Stimulated activated CD8-positive, alpha-beta memory T cell treated with anti-CD3 and anti-CD28 coated beads, Interleukin-12 subunit alpha, Interleukin-12 subunit beta, amount 100 ng/mL, for 4 hours (primary cell): ENCODE results near the gene POLL.
A peak's percentile ranks its signal among the peaks of the same experiment; 100 is the strongest.

Experiments used
- DNase-seq: peaks from one replicate; pipeline ENCODE4 v3.0.0-alpha.2; 2020; ENCODE audit warnings: low read depth

The POLL gene

DNA sequence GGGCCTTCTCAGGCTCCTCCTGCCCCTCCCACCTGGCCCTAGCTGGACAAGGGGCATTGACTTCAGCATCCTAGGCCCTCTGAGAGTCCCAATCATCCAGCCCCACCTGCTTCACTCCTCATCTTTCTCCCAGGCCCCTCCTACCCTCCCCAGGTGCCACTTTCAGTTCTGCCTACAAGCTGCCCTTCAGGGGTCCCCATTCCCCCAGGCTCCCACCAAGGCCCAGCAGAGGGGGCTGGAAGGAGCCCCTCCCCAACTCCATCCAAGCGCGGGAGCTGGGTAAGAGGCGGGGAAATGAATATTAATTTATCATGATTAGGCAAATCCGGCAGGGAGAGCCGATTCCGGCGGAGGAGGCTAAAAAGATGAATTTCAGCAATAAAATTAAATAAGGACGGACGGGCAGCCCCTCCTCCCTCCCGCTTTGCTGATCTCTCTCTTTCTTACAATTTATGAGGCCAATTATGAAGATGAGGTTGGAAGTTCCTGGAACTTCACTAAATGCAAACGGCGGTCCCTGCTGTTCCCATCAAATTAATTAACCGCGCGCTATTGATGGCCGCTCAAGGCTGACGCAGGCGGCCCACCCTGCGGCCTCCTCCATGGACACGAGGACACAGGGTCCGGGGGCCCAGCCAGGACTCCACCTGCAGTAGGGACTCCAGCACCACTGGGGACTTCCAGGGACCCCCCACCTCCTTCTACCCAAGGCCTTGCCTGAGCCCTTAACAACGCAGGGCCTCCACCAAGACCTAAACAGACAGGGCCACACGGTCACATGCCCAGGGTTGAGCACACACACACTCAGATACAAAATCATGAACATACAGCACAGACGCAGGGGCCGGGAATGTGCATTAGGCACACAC lies 13.9 kb downstream of the POLL start:
- no peak for DNase-seq

DNA sequence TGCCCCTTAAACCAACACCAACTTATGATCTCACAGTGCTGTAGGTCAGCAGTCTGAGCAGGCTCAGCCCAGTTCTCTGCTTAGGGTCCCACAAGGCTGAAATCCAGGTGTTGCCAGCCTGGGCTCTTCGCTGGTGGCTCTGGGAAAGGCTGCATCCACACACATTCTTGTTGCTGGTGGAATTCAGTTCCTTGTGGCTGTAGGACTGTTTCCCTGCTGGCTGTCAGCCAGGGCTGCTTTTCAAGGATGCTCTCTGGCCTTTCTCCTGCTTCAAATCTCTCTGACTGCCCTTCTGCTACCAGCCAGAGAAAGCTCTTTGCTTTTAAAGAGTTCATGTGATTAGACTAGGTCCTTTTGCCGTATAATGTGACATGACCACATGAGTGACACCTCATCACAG lies 15.3 kb downstream of the POLL start:
- DNase-seq = no peak

DNA sequence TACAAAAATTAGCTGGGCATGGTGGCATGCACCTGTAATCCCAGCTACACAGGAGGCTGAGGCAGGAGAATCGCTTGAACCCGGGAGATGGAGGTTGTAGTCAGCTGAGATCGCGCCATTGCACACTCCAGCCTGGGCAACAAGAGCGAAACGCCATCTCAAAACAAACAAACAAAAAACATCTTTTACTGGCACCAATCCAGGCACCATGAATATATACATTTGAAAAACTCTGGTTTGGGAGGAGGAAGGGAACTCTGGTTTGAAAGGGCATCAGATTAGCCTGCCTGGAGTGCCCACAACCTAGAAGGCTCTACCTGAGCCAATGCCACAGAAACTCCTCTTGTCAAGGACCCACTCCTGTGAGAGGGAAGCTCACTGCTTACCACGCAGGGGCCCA lies 15.9 kb downstream of the POLL start:
- DNase-seq = no peak

DNA sequence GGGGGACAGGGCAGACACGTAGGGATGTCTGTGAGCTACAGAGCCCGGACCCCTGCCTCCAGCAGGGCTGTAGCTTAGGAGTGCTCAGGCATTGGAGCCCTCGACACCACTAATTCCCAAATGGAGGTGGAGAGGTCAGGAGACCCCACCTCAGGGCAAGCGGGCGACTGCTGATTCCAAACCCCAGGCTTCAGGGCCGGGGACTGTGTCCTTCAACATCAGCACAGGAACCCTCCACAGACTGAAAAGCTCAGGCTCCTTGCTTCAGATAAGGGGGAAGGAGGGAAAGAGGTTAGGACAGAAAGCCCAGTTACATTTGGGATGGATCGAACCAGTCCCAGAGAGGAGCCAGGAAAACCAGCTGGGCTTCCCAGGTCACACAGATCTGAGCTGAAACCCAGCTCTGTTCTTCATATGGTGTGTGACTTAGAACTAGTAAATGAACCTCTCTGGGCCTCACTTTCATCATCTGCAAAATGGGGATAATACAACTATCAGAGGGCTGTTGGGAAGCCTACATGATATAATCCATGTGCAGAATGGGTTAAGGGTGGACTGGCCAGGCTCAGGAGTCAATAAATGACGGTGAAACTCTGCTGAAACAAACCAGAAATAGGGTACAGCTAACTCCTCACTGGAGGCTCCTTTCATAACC lies 16.7 kb downstream of the POLL start:
- DNase-seq = no peak

DNA sequence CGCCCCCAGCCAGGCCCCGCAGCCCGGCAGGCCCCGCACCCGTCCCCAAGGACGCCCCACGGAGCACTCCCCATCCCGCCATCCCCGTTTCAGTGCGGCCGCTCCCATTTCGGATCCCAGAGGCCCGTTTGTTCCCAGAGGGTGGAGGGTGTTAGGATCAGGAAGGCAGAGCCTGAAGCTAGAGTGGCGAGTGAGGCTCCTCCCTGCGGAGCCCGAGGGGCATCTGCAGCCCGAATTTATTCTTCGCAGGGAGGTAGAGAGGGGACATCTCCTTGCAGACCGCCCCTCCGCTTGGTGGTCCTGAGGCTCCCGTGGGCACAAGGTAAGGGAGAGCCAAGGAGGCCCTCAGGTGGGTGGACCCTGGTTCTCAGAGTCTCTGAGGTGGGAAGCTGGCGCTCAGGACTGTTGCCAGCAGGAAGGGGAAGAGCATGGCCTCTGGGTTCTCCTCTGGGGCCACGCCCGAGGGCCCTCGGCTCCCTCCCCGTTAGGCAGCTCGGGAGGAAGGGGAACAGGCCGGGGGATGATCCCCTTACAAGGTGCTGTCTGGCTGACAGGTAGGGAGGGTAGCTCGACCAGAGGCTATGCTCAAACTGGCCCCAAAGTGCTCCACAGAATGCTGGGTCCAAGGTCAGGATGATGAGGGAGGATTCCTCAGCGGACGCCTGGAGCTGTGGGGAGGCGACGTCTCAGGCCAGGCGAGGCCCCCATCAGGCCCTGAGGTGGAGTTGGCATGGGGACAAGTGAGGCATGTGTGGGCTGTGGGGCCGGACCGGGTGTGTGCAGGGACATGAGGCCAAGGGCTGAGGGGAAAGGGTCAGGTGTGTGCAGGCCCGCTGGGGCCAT lies 17.4 kb downstream of the POLL start:
- DNase-seq = no peak

DNA sequence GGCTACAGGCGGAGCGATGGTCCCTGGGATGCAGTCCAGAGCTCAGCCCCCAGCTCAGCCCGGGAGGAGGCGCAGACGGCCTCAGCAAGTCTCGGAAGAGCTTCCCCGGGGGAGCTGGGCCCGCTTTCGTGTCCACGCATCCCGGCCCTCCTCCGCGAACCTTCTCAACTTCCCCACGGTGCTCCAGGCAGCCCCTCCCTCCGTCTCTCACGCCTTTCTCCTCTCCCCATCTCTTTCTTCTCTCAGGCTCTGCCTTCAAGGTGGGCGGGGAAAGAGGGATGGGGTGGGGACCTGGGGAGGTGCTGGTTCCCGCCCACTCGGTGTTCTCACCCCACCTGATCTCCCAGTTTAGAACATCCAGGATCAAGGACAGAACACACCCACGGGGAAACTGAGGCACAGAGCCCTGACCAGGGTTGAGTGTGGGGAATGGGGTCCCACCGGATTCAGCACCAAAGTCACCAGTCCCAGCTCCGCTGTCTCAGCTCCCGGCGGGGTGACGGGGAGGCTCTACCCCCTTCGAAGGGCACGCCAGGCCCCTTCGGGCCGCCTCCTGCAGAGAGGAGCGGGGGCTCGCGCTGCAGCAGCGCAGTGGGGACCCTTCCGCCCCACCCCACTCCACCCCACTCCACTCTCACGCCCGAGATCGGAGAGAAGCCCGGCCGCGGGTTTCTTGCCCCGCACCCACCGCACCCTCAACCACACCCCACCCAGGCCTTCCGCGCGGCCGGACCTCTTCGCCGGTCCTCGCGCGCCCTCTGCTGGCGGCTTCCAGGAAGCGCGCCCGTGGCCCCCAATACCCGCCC lies 18.2 kb downstream of the POLL start:
- DNase-seq = peak; percentile 70

DNA sequence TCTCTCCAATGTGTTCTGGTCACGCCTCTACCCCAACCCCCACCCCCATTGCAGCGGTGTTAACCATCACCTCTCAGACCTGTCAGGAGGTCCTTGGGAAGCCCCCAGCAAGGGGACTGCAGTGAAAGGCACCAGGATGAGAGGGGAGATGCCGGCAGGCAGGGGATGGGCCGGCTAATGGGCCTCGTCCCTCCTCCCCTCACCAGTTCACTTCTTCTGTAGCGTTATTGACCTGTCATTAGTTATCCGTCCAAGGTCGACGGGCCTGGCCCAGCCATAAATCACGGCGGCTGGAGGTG lies 18.8 kb downstream of the POLL start:
- no peak for DNase-seq

DNA sequence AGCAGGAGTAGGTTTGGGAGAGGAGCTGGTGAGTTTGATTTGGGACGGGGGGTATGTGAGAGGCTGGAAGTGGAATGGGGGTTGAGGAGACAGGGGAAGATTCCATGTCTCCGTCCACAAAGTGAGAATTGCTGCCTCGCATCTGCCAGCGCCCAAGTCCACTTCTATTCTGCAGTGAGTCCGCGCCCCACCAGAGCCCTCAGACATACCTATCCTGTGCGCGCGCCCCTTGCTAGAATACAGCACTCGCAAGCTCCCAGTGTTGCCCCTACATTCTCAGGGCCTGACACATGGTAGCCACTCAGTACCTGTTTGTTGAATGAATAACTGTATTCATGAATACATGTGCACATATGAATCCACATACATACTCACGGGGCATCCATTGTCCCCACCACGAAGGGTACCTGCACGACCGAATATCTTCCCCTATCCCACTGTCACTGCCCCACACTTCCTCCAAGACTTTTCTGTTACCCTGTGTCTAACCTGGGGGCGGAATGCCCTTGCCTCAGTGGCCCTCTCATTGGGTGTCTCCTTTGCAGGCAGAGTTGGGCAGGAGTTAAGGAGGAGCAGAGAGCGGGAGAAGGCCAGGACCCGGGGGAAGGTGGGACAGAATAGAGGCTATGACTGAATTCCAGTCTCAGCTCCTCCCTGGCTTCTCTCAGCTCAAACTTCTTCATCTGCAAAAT lies 19.9 kb downstream of the POLL start:
- no peak for DNase-seq

DNA sequence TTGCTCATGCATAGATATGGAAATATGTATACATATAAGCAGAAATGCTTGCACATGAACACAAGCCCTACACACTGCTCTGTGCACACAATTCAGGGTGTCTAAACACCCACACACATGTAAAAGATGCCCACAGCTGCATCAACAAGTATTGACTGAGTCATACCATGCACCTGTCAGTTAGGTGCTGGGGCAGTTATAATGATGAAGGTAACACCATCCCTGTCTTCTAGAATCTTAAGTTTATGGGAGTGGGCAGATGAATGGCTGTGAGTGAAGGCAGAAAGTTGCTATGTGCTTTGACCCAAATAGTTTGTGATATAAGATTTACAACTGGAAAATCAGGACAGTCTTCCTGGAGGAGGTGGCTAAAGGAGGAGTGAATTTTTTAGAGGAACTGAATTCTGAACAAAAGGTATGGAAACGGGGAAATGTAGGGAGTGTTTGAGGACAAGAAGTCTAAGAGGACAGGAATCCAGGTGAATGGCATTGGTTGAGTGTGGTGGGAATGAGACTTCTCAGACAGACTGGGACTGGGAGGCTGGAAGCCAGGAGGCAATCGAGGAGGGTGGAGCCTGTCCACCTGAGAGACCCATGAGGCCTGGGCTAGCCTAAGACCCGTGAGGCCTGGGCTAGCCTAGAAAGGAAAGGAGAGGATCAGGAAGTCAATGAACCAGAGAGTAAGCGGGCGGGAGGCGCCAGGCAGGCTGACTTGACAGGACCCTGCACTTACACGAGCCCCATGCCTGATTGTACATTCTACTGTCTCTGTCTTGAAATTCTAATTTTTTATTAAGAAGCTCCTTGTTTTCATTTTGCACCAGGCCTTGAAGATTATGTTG lies 20.7 kb downstream of the POLL start:
- DNase-seq = no peak

DNA sequence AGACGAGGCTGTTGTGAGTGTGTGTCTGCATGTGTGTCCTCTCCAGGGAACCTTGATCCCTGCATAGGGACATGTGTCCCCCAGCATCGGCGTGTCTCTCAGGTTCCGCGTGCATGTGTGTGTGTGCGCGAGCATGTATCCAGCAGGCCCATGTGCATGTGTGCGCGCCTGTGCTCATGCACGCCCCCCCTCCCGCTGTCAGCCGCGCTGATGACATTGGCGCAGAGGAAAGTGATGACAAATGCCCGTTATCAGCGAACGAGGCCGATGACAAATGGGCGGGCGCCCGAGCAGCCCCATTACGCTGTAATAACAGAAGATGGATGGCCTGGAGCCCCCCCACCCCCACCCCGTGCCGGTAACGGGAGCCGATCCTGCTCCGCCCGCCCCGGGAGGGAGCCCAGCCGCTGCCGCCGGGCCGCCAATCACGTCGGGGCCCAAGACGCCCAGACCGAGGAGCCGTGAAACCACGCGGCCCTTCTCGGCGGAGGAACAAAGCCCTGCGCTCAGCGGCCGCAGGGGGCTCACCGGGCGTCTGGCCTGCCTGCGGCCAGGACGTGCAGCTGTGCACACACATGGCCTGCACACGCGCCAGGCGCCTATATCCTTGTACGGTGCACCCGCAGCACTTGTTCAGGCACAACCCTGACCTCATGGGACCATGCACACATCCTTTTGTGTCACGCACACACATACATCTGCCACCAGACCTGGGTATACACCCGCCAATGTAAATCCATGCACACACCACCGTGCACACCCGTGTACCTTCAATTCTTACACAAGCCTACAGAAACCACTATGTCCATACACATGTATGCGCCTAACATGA lies 21.5 kb downstream of the POLL start:
- DNase-seq = no peak

DNA sequence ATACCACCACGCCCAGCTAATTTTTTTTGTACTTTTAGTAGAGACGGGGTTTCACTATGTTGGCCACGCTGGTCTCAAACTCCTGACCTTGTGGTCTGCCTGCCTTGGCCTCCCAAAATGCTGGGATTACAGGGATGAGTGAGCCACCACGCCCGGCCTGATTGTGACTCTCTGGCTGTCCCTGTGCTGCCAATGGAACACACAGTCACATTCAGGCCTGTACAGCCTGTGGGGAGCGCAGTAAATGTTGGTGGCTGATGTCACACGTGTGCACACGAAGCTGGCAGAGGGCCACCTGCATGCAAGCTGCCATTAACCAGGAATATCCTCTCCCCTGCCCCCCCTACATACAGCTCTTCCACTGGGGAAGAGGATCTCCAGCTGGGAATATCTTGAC lies 22.1 kb downstream of the POLL start:
- DNase-seq = no peak

DNA sequence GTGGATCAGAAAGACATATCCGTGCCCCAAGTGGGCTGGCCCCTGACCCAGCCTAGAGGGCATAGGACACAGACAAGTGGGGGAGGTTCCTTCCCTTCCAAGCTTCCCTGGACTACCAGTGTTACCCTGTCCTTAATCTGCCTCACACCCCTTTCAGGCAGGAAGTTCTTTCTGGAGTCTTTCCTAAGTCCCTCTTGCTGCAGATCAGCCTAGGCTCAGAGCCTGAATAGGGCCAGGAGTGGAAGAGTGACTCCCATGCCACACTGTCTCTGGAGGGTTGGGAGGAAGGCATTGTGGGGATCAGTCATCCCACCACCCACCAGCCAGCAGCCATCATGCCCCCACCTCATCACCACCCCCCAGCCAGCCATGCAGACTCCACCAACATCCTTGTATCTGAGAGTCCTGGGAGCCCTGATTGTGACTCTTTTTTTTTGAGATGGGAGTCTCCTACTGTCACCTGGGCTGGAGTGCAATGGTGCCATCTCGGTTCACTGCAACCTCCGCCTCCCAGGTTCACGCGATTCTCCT lies 22.6 kb downstream of the POLL start:
- DNase-seq = no peak

DNA sequence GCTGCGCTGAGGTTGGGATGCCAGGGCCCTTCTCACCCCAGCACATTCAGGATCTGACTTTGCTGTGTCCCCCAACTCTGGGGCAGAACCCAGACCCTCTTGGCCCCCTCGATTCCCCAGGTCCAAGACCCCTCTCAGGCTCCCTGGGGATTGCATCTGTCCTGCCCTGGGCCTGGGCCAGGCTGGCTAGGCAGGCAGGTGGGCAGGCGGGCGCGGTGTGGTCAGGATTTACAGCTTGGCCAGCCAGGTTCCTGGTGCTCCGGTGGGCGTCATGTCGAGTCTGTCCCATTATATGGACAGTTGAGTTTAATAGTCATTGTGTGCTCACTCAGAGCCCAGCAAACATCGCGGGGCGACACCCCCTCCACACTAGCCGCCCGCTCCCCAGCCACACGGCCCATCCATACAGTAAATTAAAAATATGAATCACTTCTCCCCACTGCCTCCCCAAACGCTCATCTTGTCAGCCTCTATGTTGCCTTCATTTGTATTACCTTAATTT lies 23.5 kb downstream of the POLL start:
- no peak for DNase-seq

DNA sequence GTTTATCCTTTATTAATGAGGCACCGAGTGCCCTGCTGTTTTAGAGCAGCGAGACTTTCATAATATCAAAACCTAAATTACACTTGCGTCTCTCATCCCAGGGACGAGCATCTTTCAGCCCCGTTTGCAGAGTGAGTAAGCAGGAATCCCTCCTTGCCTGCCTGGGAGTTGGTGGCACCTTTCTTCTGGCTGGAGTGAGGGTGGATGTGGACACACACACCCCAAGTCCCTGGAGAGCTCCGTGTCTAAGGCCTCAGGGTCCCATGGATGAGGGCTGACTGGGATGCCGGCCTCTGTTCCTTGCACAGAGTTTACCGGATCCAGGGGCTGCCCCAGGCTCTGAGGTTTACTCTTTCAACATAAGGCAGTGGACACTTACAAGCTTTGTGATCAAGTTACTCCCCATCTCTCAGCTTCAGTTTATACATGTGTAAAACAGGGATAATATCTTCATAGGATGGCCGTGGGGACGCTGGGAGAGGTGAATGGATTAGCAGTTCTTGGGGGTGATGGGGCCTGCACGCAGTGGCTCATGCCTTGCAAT lies 24.5 kb downstream of the POLL start:
- no peak for DNase-seq

DNA sequence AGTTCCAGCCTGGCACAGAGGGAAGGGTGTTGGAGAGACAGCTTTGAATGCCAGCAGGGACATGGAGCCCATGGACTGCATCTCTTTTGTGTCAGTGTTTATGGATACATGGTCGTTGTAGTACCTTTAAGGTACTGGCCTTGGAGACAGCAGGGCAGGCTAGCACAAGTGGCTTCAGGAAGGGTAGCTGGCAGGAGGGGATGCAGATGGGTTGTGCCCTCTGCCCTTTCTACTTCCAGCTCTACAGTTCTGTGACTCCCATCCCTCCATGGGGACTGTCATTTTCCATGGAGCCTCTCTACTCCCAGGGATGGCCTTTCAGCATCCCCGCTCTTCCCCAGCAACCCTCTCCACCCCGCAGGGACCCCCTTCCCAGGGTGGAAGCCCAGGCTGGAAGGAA lies 25.1 kb downstream of the POLL start:
- no peak for DNase-seq

DNA sequence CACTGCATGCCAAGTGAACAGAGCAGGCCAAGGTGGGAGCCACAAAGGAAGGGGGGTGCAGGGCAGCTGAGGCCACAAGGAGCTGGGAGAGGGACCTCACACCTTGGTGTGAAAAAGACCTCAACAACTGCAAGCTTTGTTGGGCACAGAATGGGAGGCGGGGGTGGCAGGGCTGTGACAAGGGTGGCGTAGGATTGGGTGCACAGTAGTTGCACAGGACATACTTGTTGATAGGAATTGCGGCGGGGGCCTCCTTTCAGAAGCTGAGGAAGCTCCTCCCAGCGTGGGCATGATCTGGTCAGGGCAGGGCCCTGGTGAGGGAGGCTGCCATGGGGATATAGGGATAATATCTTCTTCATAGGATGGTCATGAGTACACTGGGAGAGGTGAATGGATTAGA lies 25.8 kb downstream of the POLL start:
- no peak for DNase-seq

DNA sequence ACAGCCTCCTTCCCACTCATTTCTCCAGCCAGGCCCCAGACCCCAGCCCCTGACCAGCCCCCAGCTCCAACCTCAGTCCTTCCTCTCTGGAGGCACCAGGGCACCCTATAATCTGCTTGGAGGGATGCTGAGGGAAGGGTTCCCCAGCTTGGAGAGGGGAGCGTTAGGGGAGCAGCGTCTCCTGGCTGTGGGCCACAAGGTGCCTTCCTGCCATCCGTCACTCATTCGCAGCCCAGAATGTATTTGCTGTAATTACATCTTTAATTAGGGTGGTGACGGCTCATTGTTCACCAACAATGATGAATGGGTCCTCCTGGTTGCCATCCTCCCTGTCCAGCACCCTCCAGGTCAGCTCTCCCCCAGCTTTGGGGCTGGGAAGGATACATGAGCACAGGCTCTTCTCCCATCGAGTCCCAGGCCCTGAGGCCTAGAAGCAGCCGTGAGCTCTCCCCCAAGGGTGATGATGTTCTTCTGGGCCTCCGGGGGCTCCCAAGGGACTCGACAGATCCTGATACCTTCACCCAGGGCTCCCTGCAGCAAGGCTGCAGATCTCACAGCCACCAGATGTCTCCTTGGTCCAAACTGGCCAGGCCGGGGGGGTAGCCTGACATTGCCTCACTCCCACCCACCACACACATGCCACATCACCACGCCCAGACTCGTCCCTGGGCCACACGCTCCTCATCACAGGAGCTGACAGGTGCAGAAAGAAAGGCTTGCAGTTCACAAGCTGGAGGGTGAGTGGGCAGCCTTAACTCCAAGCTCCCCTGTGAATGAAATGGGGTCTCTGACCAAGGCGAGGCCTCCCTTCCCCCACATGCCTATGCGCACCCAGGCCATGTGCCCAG lies 26.8 kb downstream of the POLL start:
- no peak for DNase-seq
